Stimulated activated naive CD4-positive, alpha-beta T cell treated with Interleukin-2 at 50 U/mL for 16 hours (primary cell): Measurements from ENCODE around the gene TBC1D24.
A peak's percentile ranks its signal among the peaks of the same experiment; 100 is the strongest.

Experiments
- DNase-seq: peaks from one replicate; lab custom pipeline; 2025; lab: John Stamatoyannopoulos, UW

TBC1D24 gene

DNA sequence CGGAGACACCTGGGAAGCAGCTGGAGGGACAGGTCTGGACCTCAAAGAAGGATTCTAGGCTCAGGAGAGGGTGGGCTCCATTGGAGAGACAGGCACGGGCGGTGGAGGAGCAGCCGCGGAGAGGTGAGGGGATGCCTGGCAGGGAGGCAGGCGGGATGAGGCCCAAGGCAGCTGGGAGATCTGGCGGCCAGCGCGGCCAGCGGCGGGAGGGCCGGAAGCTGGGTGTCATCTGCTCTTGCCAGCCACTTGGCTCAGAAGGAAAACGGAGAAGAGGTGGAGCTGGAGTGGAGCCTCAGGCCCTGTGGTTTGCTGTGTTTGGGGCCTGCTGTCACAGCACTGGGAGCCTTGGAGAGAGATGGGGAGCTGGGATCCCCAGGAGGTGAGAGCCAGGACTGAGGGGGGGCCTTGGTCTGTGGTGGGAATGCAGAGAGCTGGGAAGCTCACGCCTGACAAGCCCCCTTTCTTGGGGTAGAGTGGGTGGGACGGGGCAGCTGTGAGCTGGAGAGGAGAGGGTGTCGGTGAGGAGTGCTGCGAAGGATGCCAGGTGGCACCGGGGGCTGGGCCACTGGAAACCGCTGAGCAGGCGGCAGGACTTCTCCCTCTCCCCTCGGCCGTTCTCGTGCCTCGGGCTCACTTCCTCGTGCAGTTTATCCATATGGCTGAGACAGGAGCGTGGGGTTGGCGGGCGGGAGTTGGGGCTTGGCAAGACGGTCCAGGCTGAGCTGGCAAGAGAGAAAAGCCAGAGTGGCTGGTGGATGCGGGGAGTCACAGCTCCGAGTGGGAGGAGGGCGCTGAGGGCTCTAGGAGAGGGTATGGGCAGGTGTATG is 8.0 kb downstream of the TBC1D24 start:
- no peak for DNase-seq

DNA sequence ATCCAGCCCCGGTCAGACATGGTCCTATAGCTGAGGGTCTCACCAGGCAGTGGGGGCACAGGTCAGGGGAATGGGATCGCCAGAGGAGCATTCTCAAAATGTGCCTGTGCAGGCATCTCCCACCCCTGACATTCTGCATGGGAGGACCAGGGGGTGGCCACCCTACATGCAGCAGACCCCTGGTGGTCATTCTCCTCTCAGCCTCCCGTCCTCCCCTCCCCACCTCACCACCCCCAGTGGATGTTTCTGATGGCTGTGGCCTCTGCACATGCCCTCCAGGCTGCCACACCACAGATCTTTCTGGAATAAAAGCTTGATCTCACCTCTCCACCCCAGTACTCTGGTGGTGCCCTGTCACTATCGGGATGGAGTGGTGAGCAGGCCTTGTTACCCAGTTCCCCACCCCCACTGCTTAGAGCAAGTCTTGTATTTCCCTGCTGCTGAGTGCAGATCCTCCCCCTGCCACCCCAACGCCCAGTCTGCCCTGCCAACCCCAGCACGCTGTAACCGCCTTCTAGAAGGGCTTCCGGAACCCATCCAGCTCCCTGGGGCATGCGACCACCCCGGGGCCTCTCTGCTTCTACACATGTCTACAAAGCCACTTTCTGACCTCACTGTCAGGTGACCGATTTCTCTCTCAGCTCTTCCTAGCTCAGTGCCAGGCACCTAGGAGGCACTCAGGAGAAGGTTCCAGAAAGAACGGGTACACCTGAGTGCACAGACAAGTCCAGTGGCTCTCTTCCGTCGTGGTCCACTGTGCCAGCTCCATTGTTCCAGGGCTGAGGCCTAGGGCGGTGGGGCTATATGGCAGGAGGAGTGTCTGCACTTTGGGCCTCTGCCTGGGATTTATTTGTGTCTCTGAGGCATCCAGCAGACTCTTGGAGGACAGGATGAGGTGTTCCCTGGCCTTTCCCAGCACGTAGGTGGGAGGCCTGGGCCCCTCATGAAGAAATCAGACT is 9.3 kb downstream of the TBC1D24 start:
- DNase-seq, result no peak

DNA sequence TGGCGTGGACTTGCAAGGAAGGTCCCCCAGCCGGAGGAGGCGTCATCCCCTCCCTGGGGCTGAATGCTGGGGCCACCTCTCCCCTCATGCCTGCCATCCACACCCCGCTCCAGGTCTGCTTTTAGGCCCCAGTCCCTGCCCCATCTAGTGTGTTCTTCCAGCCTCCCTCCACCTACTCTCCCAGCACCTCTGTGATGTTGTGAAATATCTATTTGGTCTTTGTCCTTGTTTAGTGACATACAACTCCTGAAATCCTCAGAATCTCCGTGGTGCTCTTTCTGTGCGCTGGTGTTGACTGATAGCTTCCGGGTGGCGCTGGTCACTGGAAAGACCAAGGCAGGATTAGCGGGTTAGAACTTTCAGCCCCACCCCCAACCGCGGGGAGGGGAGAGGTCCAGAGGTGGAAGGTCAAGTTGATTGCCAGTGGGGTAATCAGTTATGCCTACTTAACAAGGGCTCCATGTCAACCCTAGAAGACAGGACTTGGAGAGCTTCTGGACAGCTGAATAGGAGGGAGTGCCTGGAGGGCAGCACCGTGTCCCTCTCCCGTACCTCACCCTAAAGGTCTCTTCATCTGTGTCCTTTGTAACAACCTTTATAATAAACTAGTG is 10.1 kb downstream of the TBC1D24 start:
- DNase-seq, result no peak

DNA sequence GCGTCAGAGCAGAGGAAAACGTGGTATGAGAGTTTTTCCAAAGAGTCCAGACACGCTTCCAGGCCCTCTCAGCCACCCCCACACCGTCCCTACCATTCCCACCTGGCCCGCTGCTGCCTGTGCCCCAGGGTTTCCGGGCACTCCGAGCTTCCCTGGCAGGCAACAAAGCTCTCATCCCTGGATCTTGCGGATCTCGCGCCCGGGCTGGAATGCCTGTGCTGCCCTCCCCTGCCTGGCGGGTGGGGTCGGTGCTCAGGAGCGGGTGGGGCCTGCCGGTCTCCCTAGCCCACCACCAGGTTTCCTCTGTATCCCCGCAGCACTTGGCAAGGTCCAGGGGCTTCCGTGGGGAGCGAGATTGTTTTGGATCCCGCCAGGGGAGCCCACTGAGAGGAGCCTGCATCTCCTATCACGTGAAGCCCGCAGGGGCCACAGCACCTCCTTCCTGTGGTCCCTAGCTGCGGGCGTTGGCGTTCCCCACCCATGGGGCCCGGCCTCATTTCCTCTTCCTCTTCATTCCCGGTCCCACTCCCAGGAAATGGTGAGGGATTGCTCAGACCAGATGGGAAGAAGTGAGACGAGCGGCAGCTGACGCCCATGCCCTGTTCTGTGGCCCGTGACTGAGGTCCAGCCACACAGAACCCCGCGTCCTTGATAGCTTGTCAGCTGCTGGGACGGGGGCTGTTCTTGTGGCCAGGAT is 11.0 kb downstream of the TBC1D24 start:
- DNase-seq, result no peak

DNA sequence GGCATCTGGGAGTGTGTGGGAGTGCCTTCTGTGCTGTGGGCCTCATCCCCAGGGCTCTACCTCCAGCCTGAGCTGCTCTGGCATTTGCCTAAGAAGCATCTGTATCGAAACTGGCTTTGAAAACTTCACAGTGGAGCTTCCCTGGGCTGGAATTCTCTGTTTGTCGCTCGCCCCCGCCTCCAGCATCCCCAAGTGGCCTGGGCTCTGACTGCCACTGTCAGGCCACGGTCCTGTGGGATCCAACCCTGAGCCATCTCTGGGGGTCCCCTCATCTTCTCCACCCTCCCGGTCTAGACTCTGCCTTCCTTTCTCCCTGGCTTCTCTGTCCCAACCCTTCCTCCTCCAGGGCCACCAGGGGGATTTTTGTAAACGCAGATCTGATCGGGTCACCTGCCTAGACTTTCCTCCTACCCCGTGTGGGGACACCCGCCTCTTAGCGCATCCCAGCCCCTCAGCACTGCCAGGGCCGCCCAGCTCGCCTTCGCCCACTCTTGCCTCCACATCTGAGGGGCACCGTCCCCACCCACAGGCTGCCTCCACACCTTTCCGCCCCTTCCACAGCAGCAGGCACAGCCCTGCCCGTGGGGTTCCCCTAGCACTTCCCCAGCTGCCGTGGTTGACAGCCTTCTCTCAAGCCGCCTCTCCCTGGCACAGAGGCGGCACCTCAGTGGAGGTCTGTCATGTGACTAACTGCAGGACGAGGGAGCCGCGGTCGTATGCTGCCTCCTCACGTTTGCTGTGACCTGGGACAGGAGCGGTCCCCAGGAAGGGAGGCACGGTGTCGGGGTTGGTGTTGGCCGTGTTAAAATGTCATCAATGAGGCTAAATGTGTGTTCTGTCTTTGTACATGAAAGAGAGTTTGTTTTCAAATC is 12.0 kb downstream of the TBC1D24 start:
- peak; percentile 71 for DNase-seq

DNA sequence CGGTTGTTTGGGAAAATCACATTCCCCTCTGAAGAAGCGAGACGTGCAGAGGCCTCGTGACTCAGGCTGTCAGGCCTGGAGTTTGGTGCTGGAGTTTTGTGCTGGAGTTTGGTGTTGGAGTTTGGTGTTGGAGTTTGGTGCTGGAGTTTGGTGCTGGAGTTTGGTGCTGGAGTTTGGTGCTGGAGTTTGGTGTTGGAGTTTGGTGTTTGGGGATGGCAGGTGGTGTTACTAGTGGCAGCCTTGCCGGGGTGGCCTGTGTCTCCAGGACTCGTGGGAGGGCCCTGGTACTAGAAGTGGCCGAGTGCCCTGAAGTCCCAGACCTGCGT is 12.6 kb downstream of the TBC1D24 start:
- no peak for DNase-seq

DNA sequence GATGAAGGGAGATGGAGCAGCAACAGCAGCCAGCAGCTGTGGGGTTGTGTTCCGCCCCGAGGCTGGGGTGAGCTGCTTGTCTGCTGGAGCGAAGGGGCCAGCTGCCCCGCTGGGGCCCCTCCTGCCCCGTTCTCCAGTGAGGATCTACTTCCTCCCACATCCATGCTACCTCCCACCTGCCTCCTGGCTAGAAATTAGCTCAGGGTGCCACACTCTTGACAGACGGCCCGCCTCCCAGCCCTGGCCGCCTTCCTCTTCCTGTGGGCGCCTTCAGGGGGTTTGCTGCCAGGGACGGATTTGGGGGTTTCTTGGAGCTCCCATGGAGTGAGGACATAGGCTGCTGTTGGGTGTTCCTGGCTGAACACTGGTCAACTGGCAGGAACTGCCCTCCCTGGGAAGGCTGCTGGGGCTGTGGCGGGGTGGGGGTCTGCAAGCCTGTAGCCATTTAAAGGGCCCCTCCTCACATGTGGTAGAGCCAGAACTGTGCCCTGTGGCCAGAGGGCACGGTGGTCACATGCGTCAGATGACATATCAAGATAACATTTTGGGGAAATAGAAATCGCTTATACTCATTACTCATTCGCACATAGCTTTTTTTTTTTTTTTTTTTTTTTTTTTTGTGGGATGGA is 13.1 kb downstream of the TBC1D24 start:
- DNase-seq, result no peak

DNA sequence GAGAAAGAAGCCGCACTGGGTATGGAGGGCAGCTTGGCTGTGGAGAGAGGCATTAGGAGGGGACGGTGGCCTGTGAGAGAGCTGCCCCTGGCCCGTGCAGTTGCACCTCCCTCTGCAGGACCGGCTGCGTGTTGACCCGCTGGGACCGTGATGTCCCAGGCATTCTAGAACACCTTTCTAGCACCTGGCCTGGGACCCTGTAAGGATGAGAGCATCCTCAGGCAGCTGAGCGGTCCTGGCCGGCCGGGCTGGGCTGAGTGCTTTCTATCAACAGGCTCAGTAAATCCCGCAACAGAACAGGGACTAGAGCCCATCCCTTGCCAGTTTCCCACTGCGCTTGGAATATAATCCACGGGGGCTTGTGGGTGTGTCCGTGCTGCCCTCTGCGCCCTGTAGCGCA is 14.7 kb downstream of the TBC1D24 start:
- no peak for DNase-seq

DNA sequence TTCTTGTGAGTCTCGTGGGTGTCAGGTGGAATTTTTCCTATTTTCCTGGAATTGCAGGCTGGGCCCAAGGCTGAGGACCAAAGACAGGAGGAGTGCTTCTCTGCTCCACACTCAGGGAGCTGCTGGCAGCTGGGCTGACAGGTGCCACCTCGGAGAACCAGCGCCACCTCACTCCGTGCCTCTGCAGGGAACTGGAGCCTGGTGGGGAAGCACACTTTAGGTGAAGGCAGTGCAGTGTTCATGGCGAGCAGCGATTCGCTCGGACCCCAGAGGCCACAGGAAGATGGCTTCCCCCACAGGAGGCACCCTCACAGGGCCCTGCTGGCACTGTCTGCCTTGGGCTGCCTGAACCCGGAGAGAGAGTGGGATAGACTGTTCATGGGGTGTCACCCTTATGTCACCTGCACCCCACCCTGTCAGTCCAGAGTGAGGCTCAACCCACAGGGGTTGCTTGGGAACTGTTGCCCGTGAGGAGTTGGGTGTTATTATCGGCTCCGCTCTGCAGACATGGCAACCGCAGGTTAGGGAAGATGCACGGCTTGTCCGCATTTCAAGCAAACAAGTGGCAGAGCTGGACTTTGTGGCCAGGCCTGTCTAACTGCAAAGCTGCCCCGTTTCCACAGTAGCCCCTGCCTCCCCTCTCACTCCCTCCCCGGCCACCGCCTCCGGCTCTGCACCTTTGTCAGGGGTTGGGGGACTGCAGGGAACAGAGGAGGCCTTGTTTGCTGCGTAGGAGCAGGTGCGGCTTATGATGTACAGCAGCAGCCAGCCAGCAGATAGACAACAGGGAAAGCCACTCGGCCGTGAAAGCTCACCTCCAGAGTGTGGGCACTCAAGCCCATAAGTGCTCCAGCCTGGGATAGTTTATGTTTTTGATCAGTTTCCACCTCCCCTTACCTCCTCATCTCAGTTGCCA is 15.5 kb downstream of the TBC1D24 start:
- no peak for DNase-seq

DNA sequence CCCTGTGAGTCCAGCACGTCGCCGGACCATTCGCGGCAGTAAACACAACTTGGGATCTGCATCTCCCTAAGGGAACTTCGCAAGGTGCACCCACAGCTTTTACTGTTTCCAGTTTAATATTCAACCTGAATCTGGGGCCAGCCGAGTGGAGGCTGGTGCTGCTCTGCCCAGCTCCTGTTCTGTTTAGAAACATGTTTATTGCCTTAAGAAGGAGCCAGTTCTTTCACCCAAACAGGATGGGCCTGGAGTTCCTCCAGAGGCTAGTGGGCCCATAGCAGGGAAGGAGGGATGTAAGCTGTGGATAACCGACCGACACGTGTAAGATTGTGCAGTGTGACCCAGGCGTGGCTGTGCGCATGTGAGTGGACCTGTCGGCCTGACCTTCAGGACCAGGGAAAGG is 17.4 kb downstream of the TBC1D24 start:
- no peak for DNase-seq

DNA sequence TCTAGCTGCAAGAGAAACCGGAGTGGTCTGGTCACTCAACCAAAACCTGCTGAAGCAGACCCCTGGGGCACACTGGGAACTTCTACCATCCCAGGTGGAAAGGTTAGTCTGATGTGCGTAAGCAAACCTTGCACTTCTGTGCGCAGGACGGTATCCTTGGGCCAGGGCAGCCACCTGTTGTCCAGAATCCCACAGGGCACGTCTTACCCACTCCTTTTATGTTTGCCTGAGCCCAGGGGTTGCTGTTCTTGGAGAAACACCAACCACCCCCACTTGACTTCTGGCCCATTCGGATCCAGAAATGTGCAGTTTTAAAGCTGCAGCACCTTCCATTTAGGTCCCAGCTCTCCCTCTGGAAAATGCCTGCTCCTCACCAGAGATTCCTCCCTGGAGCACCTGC is 18.7 kb downstream of the TBC1D24 start:
- no peak for DNase-seq

DNA sequence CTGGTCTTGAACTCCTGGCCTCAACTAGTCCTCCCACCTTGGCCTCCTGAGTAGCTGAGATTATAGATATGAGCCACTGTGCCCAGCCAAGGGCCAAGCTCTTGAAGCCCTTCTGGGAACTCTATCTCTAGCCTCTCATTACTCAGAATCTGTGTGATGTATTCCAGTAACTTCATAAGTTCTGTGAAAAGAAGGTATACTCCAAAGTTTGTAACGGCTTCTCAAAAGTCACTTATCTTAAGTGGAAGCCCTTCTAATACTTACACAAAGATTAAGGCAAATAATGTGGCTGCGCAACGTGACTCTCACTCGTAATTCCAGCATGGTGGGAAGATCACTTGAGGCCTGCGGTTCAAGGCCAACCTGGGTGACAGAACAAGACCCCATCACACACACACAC is 19.7 kb downstream of the TBC1D24 start:
- DNase-seq, result no peak

DNA sequence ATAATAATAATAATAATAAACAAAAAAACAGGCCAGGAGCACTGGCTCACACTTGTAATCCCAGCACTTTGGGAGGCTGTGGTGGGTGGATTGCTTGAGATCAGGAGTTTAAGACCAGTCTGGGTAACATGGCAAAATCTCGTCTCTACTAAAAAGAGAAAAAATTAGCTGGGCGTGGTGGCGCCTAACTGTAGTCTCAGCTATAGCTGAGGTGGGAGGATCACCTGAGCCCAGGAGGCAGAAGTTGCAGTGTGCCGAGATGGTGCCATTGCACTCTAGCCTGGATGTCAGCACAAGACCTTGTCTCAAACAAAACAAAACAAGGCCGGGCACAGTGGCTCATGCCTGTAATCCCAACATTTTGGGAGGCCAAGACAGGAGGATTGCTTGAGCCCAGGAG is 20.1 kb downstream of the TBC1D24 start:
- no peak for DNase-seq

DNA sequence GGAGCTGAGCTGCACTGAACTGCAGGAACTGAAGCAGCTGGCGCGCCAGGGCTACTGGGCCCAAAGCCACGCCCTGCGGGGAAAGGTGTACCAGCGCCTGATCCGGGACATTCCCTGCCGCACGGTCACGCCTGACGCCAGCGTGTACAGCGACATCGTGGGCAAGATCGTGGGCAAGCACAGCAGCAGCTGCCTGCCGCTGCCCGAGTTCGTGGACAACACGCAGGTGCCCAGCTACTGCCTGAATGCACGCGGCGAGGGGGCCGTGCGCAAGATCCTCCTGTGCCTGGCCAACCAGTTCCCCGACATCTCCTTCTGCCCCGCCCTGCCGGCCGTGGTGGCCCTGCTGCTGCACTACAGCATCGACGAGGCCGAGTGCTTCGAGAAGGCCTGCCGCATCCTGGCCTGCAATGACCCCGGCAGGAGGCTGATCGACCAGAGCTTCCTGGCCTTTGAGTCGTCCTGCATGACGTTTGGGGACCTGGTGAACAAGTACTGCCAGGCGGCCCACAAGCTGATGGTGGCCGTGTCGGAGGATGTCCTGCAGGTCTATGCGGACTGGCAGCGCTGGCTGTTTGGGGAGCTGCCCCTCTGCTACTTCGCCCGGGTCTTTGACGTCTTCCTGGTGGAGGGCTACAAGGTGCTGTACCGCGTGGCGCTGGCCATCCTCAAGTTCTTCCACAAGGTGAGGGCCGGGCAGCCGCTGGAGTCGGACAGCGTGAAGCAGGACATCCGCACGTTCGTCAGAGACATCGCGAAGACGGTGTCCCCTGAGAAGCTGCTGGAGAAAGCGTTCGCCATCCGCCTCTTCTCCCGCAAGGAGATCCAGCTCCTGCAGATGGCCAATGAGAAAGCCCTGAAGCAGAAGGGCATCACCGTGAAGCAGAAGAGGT is 21.5 kb downstream of the TBC1D24 start:
- DNase-seq, result no peak

DNA sequence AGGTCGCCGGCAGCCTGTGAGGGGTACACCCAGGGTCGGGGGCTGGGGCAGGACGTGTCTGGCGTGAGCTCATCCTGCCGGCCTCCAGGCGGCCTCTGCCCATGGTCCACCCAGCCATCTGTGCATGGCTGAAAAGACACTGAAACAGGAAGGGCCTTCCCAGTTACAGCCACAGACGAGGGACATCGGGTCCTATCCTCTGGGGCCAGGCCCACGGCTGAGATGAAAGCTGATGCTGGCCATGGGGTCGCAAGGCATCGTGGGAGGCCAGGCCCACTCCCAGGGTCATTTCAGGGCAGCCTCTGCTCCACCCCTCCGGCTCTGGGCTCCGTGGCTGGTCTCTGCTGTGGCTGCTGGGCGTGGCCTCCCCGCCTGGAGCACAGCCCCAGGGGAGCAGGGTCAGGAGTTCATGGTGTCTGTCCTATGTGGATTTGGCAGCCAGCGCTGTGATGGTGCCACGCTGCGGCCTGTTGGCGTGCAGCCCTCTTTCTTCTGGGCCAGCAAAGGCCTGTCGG is 22.2 kb downstream of the TBC1D24 start:
- no peak for DNase-seq

DNA sequence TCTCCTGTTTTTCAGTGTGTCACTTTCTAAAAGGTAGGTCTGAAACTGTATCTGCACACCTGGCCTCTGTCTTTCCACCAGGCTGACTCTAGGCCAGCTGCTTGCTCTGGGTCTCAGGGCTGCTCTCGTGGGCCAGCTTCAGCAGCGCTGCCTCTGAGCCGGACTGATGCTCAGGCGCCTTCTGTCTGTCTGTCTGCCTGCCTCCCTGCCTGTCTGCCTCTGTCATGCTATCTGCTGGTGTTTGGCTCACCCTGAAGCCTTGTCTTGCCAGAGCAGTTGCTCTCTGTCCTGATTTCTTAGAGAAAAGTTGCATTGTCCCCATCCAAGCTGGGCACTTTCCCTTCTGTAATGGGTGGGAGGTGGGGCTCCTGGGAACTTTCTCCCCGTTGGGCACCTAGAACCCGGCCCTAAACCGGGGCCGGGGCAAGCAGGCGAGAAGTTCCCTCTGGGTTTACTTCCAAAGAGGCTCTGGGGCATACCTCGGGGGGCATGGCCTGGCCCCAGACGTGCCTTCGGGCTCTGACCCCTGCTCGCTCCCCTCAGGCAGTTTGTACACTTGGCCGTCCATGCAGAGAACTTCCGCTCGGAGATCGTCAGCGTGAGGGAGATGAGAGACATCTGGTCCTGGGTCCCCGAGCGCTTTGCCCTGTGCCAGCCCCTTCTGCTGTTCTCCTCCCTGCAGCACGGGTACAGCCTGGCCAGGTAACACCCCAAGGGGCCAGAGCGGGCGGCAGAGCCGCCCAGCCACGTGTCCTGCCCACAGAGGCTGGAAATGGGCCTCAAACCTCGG is 23.0 kb downstream of the TBC1D24 start:
- no peak for DNase-seq

DNA sequence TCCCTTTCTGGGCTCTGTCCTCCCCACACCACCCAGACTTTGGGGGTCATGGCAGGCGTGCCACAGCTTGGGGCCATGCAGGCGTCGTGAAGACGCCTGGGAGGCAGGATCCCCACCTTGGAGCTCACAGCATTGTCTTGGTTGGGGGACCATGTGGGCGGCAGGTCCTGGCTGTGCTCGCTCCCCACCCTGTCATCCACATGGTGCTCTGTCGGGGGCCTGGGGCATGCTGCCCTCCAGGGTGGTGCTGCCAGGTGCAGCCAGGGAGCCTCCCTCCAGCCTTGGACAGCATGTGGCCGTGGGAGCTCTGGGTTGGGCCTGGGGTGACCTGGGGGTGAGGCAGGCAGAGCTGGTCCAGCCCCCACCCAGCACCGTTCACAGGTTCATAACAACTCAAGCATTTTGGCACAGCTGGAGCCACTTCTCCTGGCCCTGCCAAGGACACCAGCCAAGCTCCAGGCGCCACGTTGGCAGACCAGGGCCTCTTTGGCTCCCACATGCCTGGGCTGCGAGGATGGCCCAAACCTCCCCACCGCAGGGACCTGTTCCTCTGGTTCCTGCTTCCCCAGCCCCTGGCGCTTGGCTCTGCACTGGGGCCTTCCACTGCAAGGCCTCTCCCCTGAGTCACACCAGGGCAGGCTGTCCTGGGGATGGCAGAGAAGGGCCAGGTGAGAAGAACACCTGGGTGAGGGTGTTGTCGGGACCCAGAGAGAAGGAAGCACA is 23.8 kb downstream of the TBC1D24 start:
- no peak for DNase-seq
